HTR-8/SVneo (cell line): ENCODE measurements around the gene CSNK1E.
A peak's percentile ranks its signal among the peaks of the same experiment; 100 is the strongest.

Experiments
- DNase-seq: peaks from one replicate; pipeline ENCODE4 v3.0.0; 2011; ENCODE audit warnings: low spot score, mixed read lengths; ENCODE audit not compliant: insufficient read length
- FAIRE-seq: peaks from 2 replicates; lab custom pipeline; 2011; peaks lifted over from hg19 to GRCh38; lab: Jason Lieb, UNC

CSNK1E gene

GRCh38 chr22:38336699-38337098 is 19.5 kb upstream of the CSNK1E start:
- no peak for FAIRE-seq

GRCh38 chr22:38335077-38335476 is 17.8 kb upstream of the CSNK1E start:
- DNase-seq = no peak

More at GRCh38 chr22:38336699-38337098, 19.5 kb upstream of the CSNK1E start:
- no peak for DNase-seq

GRCh38 chr22:38327805-38328204 is 10.6 kb upstream of the CSNK1E start:
- FAIRE-seq (peak; percentile 36), DNase-seq (peak; percentile 57)

More at GRCh38 chr22:38335077-38335476, 17.8 kb upstream of the CSNK1E start:
- FAIRE-seq = no peak

GRCh38 chr22:38327396-38327795 is 10.2 kb upstream of the CSNK1E start:
- no peak for FAIRE-seq
- DNase-seq = no peak

- FAIRE-seq = no peak
Observed at GRCh38 chr22:38325587-38325986, 8.4 kb upstream of the CSNK1E start.

GRCh38 chr22:38320605-38321402 is 3.6 kb upstream of the CSNK1E start:
- FAIRE-seq (no peak), DNase-seq (no peak)

More at GRCh38 chr22:38325587-38325986, 8.4 kb upstream of the CSNK1E start:
- no peak for DNase-seq

GRCh38 chr22:38318792-38319773 is 1.9 kb upstream of the CSNK1E start:
- no peak for DNase-seq

GRCh38 chr22:38317995-38318715 is 922 bp upstream of the CSNK1E start:
- DNase-seq (peak; percentile 84), FAIRE-seq (no peak)

More at GRCh38 chr22:38318792-38319773, 1.9 kb upstream of the CSNK1E start:
- FAIRE-seq = no peak

- FAIRE-seq (no peak), DNase-seq (no peak)
Observed at GRCh38 chr22:38316364-38317121, 690 bp downstream of the CSNK1E start.

GRCh38 chr22:38315823-38316363 is 1.3 kb downstream of the CSNK1E start:
- DNase-seq (no peak), FAIRE-seq (no peak)

GRCh38 chr22:38314933-38315822 is 2.1 kb downstream of the CSNK1E start:
- FAIRE-seq = no peak
- no peak for DNase-seq

GRCh38 chr22:38314051-38314932 is 2.9 kb downstream of the CSNK1E start:
- FAIRE-seq (no peak), DNase-seq (no peak)

- DNase-seq = peak; percentile 61
- FAIRE-seq = no peak
Observed at GRCh38 chr22:38313384-38313955, 3.8 kb downstream of the CSNK1E start.

GRCh38 chr22:38312261-38312800 is 4.9 kb downstream of the CSNK1E start:
- no peak for FAIRE-seq
- DNase-seq = no peak

GRCh38 chr22:38311323-38311620 is 6.0 kb downstream of the CSNK1E start:
- DNase-seq (no peak), FAIRE-seq (no peak)

- DNase-seq = no peak
- FAIRE-seq = no peak
Observed at GRCh38 chr22:38310518-38311322, 6.5 kb downstream of the CSNK1E start.
